Stomach (tissue), 4 donors: ENCODE measurements around the gene NSUN2.

ENCODE experiments used
- EP300 ChIP-seq: sonication (generic); formaldehyde crosslinking; IDR thresholded peaks from one replicate; pipeline ENCODE4 v1.6.1; 2017; ENCODE audit warnings: antibody characterized with exemption
- POLR2A ChIP-seq, 4 donors: fragments of 450-650 bp; IDR thresholded peaks; one replicate each; pipeline ENCODE4 v1.6.1; 2016; ENCODE audit warnings: antibody characterized with exemption in 4 of 4, control low read depth in 2 of 4, mild to moderate bottlenecking in 1 of 4, moderate library complexity in 1 of 4
- POLR2AphosphoS5 ChIP-seq, 3 donors: sonication (generic); formaldehyde crosslinking; IDR thresholded peaks; one replicate each; pipeline ENCODE4 v1.6.1; 2016; ENCODE audit warnings: antibody characterized with exemption in 3 of 3
- TF ChIP-seq, protein P1 (sequence below), 7 experiments: fragments of 450-650 bp in 4 of 7; fragments of 200-600 bp in 3 of 7; sonication (generic) in 3 of 7; IDR thresholded peaks; one replicate each; pipeline ENCODE4 v1.5.1; 2016 to 2019; ENCODE audit warnings: antibody characterized with exemption in 7 of 7, control low read depth in 2 of 7, mild to moderate bottlenecking in 1 of 7

DNA sequence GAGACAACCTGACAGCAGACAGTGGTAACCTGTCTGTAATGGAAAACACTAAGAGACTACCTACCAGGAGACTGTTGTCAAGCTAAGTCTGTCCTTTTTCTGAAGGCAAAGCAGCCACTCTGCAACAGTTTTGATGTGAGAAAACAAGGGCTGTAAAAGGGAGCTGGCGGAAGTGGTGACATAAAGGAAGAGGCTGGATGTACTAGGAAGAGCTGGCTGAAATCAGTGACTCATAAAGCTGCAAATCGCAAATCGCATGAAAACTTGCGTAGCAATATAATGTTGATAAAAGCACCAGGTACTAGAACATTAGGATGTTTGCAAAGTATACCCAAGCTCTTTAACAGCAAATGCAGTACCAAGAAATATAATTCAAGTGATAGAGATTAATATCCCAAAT is 1.4 kb downstream of the NSUN2 start:
- TF ChIP-seq POLR2AphosphoS5 (IDR thresholded peaks at IDR 0.05) (no peak), POLR2A (IDR thresholded peaks at IDR 0.05) (no peak), EP300 (no peak)
- TF ChIP-seq, protein P1, sequence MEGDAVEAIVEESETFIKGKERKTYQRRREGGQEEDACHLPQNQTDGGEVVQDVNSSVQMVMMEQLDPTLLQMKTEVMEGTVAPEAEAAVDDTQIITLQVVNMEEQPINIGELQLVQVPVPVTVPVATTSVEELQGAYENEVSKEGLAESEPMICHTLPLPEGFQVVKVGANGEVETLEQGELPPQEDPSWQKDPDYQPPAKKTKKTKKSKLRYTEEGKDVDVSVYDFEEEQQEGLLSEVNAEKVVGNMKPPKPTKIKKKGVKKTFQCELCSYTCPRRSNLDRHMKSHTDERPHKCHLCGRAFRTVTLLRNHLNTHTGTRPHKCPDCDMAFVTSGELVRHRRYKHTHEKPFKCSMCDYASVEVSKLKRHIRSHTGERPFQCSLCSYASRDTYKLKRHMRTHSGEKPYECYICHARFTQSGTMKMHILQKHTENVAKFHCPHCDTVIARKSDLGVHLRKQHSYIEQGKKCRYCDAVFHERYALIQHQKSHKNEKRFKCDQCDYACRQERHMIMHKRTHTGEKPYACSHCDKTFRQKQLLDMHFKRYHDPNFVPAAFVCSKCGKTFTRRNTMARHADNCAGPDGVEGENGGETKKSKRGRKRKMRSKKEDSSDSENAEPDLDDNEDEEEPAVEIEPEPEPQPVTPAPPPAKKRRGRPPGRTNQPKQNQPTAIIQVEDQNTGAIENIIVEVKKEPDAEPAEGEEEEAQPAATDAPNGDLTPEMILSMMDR (IDR thresholded peaks at IDR 0.05): no peak
